Eye (tissue), 1 donor: ENCODE data around the gene DCAF15.

Experiments used
- DNase-seq: peaks from one replicate; pipeline ENCODE4 v3.0.0-alpha.2; 2015

The DCAF15 gene

DNA sequence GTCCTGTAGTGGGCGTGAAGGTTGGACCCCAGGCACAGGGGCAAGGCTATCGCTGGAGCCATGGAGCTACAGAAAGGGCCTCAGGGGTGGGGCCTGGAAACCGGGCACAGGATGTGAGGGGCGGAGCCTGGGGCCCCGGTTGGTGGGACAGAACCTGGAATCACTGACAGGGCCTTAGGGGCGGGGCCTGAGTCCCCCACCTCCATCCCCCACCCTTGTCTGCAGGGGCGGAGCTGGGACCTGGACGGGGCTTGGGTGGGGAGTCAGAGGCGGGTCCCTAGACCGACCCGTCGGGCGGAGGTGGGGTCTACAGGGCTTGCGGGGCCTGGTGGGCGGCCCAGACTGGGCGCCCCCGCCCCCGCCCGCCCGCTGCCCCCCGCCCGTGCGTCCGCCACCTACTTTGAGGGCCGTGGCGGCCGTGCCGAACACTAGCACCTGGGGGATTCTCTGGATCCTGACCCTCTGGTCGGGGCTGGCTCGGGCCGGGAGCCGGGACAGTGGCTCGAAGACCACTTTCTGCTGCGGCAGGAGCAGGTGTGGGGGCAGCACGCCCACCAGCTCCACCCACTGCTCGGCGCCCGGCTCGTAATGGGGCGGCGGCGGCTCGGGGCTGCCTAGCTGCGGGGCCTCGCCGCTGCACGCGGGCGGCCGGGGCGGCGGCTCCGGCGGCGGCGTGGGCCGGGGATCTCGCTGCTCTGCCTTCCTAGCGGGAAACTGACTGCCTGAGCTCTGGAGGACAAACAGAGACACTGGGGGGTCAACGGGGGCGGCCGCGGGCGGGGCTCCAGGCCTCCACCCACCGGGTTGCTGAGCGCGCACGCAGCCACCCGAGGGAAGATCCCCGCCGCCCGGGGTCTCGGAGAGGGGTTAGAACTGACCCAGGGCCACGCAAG is 26.3 kb downstream of the DCAF15 start:
- DNase-seq: peak; percentile 89

DNA sequence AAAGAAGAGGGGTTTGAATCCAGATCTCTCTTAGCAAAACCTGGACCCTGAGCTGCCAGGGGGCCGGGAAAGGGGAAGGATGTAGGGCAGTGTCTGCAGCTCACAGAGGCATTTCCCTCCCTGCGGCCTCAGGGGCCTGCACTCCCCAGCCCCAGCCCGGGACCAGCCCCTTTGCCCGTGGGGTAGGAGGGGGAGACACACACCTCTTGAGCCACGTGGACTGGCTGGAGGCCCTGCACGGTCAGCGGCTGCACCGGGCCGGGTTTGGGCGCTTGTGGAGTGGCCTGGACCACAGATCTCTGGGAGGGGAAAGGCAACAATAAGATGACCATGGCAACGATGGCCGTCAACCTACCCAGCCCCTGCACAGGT is 26.9 kb downstream of the DCAF15 start:
- DNase-seq: peak; percentile 73

DNA sequence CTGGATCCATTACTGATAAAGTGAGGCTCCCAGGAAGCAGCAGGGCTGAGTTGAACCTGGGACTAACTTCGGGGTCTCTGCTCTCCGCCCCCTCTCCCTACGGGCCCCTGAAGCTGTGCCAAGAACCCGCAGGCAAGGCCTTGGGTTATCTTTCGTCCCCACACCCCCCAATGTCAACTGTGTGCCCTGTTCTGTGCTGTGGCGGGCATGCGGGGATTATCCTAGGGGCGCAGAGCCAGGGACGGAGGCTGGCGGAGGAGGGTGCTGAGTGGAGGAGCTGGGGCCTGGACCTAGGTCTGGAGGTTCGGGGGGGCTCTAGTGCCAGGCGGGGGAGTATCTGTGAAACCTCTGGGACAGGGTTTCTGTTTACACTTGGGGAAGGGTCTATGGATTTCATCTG is 27.4 kb downstream of the DCAF15 start:
- no peak for DNase-seq

DNA sequence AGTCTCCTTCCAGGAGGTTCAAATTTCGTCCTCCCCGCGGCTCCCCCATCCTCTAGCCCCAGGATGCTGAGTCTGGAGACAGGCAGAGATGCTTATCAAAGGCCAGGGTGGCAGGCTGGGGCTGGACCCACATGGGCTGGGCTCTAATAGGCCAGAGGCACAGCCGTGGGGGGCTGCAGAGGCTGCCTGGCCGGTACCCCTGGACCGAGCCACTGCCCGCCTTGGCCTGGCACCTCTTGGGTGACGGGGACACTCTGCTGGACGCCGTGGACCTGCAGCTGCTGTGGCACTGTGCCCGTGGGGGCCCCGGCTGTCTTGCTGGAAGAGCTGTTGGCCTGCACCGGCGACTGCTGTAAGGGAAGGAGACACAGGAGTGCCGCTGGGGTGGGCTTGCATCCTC is 28.0 kb downstream of the DCAF15 start:
- no peak for DNase-seq

DNA sequence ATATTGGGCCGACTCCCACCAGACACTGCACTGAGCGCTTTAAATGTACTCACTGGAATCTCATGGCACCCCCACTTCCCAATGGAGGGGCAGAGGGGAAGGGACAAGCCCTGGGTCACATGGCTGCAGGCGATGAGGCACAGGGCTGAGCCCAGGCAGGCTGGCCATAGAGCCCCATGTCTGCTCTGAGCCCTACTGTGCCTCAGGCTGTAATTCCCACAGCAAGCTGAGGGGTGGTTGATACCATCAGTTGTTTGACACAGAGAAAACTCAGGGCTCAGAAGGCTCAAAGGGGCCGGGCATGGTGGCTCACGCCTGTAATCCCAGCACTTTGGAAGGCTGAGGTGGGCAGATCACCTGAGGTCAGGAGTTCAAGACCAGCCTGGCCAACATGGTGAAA is 28.7 kb downstream of the DCAF15 start:
- DNase-seq: no peak

DNA sequence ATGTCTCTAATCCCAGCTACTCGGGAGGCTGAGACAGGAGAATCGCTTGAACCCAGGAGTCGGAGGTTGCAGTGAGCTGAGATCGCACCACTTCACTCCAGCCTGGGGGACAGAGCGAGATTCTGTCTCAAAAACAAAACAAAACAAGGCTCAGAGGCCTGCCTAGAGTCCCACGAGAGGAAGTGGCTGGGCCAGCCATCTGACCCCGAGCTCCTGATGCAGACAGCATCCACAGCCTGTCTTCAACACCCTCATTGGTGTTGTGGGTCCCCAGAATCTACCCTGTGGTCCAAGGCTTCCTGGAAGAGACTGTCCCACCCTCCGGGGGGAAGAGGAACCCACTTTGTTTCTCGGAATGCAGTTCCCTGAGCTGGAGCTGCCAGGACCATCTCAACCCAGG is 29.2 kb downstream of the DCAF15 start:
- DNase-seq: no peak

DNA sequence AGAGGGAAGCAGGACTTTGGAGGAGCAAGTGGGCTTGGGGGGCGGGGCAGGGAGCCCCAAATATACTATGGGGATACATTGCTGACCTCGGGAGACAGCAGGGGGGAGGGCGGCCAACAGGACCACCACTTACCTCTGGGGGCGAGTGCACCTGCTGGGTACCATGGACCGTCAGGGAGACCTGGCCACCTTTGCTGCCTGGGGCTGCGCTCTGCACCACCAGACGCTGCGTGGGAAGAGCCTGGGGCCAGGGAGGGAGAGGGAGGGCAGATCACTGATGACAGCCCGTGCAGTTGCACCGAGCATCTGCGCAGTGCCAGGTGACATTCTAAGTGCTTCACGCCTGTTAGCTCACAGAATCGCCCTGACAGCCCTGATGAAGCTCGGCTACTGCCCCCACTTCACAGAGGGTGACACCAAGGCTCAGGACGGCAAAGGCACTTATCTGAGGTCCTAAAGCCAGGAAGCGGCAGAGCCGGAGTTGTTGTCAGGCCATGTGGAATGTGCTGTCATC is 29.7 kb downstream of the DCAF15 start:
- DNase-seq: no peak

DNA sequence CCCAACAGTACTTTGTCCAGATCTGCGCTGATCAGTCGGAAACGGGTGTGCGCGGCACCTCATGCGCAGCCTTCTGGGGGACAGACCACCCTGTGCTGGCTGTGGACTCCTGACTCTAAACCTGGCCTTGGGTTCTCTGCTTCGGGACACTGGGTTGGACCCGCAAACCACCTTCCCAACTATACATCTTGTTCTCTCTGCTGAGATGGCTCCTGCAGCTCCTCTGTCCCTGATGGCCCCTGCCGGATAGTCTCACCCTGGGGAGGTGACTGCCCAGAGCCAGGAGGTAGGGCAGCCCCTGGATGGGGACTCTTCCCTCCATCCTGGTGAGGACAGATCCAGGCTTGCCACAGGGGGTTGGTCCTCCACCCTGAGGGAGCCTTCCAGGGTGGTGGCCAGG is 30.5 kb downstream of the DCAF15 start:
- DNase-seq: no peak

DNA sequence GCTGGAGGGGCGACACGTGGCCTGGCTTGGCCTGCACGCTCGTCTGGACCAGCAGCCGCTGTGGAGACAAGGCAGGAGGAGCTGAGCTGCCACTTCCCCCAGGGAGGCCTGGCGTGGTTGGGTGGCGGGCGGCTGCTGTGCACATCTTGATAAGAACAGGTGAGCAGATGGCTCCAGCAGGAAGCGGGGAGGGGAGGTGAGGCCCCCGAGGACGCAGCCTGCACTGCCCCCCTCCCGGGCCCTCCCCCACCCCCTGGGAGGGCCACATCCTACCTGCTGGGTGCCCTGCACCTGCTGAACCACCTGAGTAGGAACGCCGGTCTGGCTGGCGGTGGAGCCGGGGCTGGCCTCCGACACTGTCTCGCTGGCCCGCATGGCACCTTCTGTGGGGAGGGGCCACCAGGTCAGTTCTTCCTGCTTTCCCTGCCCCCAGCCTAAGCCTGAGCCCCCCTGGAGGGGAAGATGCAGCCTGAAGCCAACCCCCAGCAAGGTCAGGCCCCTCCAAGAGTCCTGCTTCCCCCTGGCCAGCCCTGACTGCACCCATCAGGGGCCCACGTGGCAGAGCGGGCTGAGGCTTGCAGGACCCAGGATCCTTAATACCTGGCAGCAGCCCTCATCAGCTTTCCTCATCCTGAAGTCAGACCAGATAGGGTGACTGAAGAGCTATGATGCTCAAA is 31.0 kb downstream of the DCAF15 start:
- no peak for DNase-seq

DNA sequence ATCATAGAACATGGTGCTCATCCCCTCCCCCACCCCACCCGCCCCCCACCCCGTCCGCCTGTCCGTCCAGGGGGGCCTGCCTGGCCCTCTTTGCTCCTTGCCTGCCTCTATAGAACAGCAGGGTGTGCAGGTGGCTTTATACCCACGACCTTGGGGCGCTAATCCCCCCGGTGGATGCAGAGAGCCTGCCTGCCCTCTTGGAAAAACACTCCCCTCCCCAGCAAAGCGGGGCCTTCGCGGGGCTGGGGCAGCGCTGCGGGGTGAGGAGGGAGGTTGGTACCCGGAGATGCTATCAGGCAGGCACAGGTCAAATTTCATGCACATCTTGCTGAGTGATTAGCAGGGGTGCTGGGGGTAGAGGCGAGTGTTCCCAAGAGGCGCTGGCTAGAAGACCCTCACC is 31.9 kb downstream of the DCAF15 start:
- no peak for DNase-seq

DNA sequence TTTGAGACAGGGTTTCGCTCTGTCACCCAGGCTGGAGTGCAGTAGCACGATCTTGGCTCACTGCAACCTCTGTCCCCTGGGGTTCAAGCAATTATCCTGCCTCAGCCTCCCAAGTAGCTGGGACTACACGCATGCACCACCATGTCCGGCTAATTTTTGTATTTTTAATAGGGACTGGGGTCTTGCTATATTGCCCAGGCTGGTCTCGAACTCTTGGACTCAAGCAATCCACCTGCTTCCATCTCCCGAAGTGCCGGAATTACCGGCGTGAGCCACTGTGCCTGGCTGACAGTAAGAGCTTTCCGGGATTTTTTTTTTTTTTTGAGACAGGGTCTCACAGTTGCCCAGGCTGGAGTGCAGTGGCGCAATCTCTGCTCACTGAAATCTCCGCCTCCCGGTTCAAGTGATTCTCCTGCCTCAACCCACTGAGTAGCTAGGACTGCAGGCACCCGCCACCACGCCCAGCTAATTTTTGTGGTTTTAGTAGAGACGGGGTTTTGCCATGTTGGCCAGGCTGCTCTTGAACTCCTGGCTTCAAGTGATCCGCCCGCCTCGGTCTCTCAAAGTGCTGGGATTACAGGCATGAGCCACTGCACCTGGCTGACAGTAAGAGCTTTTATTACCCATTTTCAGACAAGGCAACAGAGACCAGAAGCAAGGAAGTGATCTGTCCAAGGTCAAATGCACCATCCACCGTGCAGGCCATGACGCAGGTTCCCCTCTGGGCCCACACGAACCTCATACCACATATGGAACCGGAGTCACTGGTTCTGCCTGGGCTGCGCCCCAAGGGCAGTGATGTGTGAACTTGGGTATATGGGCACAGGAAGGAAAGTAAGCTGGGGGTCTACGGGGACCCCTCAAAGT is 32.8 kb downstream of the DCAF15 start:
- no peak for DNase-seq

DNA sequence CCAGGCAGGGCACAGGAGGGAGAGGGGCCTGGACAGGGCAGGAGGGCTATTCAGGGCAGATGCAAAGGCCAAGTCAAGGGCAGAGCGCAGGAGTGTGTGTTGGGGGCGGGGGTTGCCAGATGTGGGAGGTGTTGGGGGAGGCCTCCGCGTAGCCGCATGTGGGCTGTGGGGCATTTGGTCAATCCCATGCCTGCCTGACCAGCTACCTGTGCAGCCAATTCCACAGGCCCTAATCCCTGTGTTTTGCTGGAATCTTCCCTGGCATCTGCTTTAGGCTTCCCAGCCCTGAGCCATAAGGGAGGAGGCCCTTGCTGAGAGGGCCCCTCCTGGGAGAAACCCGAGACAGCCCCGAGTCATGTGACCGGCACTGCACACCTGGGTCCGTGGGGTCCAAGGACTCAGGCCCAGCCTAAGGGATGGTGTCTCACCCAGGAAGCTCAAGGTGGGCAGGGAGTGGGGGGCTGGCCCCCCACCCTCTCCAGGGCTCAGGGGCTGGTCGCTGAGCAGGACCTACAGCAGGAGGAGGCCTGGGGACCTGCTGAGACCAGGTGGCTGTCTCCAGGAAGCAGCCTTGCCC is 33.5 kb downstream of the DCAF15 start:
- DNase-seq: no peak

DNA sequence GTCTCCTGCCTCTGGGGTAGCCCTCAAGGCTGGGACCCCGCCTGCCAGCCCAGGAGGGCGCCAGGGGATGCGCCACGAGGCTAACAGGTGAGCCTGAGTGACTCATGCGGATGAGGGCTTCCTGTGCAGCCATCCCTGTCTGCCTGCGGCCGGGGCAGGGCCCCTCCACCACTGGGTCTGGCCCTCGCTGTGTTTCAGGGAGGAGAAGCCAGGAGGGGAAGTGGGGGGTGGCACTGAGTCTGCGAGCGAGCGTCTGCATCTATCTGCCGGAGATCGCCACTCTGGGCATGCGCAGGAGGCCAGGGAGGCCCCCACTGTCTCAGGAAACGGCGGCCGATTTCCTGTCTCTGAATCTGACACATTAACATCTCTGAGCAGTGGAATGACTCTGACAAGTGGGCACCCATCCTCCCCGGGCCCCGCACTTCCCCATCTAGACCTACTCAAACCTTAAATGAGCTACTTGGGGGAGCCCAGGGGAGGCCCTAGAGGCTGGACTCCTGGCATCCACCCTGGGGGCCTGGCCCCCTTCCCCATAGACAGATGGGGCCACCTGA is 34.1 kb downstream of the DCAF15 start:
- peak; percentile 63 for DNase-seq

DNA sequence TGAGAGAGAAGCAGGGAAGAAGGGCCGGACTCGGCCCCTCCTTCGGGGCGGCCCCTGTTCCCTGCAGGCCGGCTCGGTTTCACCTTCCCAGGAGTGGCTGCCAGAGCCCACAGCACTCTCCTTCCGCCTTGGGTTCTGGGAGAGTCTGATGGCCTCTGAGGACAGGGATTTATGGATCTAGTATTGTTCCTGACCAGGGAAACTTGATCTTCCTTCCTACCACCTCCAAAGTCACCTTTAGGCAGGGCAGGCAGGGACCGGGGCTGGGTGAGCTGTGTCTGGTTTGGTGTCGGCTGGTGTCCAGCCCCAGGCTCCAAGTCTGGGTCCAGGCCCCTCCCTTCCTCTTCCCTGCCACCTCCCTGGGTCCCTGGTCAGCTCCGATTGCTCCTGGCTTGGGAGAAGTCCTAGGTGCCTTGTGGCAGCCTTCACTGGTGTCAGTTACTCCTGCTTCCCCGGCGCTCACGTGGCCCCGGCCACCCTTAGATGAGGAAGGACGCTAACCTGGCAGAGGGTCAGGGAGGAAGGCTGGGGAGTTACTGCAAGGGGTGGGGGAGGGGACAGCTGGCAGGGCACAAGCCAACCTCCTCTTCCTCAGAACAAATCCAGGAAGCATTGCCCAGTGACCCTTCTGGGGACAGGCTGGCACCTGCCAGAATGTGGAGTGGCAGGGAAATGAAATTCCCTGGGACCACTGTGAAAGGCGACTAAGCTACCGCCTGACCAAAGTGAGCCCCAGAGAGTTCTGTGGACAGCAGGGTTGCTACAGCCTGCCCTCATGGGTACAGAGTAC is 35.0 kb downstream of the DCAF15 start:
- no peak for DNase-seq

DNA sequence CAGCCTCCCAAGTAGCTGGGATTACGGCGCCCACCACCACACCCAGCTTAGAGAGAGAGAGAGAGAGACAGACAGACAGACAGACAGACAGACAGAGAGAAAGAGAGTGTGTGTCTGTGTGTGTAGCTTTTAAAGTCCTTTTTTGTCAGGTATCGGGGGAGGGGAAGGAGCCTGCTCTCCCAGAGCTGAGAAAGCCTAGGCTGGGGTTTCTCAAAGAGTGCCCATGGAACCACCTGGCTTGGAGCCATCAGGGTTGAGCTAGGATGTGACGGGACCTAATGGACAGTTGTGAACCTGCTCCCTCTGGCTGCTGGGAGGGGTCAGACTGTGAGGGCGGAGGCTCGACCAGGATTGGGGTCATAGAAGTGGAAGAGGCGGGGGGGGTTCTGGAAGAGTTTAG is 37.2 kb downstream of the DCAF15 start:
- no peak for DNase-seq

DNA sequence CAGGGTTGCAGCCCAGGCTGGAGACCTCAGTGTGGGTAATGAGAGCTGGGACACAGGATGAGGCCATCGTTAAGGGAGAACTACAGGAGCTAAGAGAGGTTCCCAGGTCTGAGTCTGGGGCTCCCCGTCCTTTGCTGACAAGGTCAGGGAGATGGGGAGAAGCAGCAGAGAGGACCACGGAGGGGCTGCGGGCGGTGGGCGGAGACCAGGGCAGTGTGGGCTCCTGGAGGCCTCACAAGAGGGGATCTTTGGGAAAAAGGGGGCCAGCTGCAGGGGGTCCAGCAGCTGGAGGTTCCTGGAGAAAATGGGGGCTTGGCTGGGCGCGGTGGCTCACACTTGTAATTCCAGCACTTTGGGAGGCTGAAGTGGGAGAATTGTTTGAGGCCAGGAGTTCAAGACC is 37.8 kb downstream of the DCAF15 start:
- DNase-seq: no peak

DNA sequence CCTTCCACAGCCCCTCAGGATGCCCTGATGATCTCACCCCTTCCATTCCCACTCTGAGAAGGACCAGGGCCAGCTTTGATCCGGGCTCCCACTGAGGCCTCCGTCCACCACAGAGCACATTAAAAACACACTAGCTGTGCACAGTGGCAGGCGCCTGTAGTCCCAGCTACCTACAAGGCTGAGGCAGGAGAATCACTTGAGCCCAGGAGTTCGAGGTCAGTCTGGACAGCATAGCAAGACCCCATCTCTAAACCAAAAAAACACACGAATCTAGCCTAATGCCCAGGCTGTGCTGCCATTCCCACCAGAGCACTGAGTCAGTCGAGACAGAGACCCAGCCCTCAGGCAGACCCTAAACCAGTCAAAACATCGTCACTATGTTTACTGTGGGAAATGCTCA is 39.7 kb downstream of the DCAF15 start:
- no peak for DNase-seq

DNA sequence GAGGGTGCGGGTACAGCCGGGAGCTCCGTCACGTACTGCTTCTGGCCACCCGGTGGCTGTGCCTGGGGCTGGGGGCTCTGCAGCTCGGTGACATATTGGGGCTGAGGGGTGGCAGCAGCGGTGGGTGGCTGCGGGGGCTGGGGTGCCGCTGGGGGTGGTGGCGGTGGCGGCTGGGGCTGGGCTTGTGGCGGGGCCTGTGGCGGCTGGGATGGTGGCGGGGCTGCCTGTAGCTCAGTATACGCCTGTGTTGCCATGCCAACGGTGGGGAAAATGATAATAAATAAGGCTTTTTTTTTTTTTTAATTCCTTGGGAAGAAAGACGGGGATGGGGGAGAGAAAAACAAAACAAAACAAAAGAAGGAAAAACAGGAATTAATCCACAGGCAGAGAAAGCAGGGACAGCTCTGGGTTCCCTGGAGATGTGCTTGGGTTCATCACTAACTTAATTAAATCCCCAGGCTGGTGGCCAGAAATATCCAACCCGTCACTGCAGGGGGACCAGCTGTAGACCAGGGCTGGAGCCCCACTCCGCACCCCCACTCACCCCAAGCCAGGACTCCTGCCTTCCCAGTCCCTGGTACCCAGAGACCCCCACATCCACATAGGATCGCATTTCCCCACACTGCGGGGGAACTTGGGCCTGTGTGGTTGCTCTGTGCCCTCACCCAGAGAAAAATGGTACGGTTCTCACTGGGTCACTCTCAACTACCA is 41.4 kb downstream of the DCAF15 start:
- DNase-seq: peak; percentile 42

DNA sequence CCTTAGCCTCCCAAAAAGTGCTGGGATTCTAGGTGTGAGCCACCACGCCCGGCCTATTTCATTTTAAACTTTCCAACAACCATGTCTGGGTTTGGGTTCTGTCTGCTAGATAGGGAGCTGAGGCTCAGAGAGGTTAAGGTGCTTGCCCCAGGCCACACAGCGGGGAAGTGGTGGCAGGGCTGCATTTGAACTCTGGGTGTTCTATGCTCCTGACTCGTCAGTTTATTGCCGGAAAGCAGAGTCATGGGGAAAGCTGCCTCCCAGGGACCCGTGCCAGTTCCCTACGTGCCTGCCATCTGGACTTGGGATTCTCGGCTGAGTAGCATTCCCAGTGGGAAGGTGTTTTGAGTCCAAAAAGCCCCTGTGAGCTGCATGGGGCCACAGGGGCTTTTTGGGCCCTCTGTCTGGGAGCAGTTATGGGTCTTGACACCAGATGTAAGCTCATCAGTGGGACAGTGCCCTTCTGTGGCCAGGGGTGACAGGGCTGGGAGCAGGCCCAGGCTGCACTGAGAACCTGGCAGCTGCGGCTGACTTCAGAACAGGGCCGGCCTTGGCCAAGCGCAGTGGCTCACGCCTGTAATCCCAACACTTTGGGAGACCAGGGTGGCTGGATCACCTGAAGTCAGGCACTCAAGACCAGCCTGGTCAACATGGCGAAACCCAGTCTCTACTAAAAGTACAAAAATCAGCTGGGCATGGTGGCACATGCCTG is 42.9 kb downstream of the DCAF15 start:
- no peak for DNase-seq
